Smooth muscle cell (in vitro differentiated cells): Measurements from ENCODE around the gene MMP14. TPM values are rescaled to one million over a fixed set of nuclear protein-coding genes. Genes with fewer than 3 reads are reported as not detected.

Source experiments
- DNase-seq: peaks from one replicate; lab custom pipeline; 2025; ENCODE audit not compliant: unreplicated experiment; lab: John Stamatoyannopoulos, UW
- H2AFZ ChIP-seq: fragments of 200-600 bp; sonication (generic); 2 replicates; pipeline ENCODE4 v1.6.0; 2016; ENCODE audit warnings: antibody characterized with exemption, low read depth, mild to moderate bottlenecking
- H3F3A ChIP-seq: fragments of 200-600 bp; sonication (generic); 2 replicates; pipeline ENCODE4 v1.6.0; 2017; ENCODE audit warnings: antibody characterized with exemption, low read depth
- H3K27ac ChIP-seq: fragments of 200-600 bp; sonication (generic); 2 replicates; pipeline ENCODE4 v1.5.1; 2016; ENCODE audit warnings: low read depth, mild to moderate bottlenecking
- H3K27me3 ChIP-seq: fragments of 200-600 bp; sonication (generic); 2 replicates; pipeline ENCODE4 v1.6.1; 2016; ENCODE audit warnings: low read depth, mild to moderate bottlenecking
- H3K36me3 ChIP-seq: fragments of 200-600 bp; sonication (generic); 2 replicates; pipeline ENCODE4 v1.5.1; 2016; ENCODE audit warnings: low read depth
- H3K4me1 ChIP-seq: fragments of 200-600 bp; sonication (generic); 2 replicates; pipeline ENCODE4 v1.5.1; 2016; ENCODE audit warnings: low read depth
- H3K4me2 ChIP-seq: fragments of 200-600 bp; sonication (generic); 2 replicates; pipeline ENCODE4 v1.6.0; 2016; ENCODE audit warnings: mild to moderate bottlenecking
- H3K4me3 ChIP-seq: fragments of 200-600 bp; sonication (generic); 2 replicates; pipeline ENCODE4 v1.5.1; 2016; ENCODE audit warnings: mild to moderate bottlenecking
- H3K79me2 ChIP-seq: fragments of 200-600 bp; sonication (generic); 2 replicates; pipeline ENCODE4 v1.6.0; 2016; ENCODE audit warnings: low read depth, mild to moderate bottlenecking
- H3K9ac ChIP-seq: fragments of 200-600 bp; sonication (generic); 2 replicates; pipeline ENCODE4 v1.6.0; 2016; ENCODE audit warnings: low read depth
- H3K9me3 ChIP-seq: fragments of 200-600 bp; sonication (generic); replicated peaks from 2 replicates; pipeline ENCODE4 v1.5.1; 2016; ENCODE audit warnings: low read depth
- H4K20me1 ChIP-seq: fragments of 200-600 bp; sonication (generic); 2 replicates; pipeline ENCODE4 v1.6.0; 2016; ENCODE audit warnings: low read depth
- WGBS: methylation state at CpG from one replicate; pipeline ENCODE4 v1.1.7; 2016; ENCODE audit warnings: low lambda C conversion rate; 5-methylcytosine and 5-hydroxymethylcytosine counted together
- polyA plus RNA-seq: library from polyadenylated mRNA; unstranded; fragments of >200 nt; fragmentation: Nextera tagmentation; extraction: Ambion mirVana; gene quantifications from 2 replicates; pipeline ENCODE4 v1.2.1, GENCODE V29; 2016
- total RNA-seq: library from RNA; depleted of rRNA; stranded (reverse); fragments of >200 nt; gene quantifications from 2 replicates; pipeline ENCODE4 v1.2.3, GENCODE V29; 2014
- TF ChIP-seq, protein P1 (sequence below): fragments of 200-600 bp; sonication (generic); IDR thresholded peaks from 2 replicates; pipeline ENCODE4 v1.5.1; 2017; ENCODE audit warnings: borderline replicate concordance, mild to moderate bottlenecking, antibody characterized with exemption; ENCODE audit not compliant: insufficient read depth, poor library complexity, severe bottlenecking

MMP14 gene
- total and polyA plus RNA-seq, 2 experiments from 2014 or later = 58.1 to 444 TPM

DNA sequence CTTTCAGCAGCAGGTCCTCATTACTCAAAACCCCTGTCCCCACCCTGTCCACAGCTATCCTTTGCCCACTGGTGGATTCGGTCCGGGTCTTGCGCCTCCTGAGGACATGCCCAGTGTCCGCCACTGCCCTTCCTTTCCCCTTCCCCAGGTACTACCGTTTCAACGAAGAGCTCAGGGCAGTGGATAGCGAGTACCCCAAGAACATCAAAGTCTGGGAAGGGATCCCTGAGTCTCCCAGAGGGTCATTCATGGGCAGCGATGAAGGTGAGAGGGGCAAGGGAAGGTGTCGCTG, 8.7 kb downstream of the MMP14 start:
- H3K27ac ChIP-seq = peak overlapping the region; percentile 100
- H3K27me3 ChIP-seq = no peaks in the 10 kb centered on the region
- H3K79me2 ChIP-seq = peaks cover 46% of the 10 kb centered on the region
- peaks cover 21% of the 10 kb centered on the region for H3K4me1 ChIP-seq
- H3K9me3 ChIP-seq = no peaks in the 10 kb centered on the region
- H3K36me3 ChIP-seq = no peaks in the 10 kb centered on the region
- TF ChIP-seq, protein P1, sequence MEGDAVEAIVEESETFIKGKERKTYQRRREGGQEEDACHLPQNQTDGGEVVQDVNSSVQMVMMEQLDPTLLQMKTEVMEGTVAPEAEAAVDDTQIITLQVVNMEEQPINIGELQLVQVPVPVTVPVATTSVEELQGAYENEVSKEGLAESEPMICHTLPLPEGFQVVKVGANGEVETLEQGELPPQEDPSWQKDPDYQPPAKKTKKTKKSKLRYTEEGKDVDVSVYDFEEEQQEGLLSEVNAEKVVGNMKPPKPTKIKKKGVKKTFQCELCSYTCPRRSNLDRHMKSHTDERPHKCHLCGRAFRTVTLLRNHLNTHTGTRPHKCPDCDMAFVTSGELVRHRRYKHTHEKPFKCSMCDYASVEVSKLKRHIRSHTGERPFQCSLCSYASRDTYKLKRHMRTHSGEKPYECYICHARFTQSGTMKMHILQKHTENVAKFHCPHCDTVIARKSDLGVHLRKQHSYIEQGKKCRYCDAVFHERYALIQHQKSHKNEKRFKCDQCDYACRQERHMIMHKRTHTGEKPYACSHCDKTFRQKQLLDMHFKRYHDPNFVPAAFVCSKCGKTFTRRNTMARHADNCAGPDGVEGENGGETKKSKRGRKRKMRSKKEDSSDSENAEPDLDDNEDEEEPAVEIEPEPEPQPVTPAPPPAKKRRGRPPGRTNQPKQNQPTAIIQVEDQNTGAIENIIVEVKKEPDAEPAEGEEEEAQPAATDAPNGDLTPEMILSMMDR = no peak
- H3K4me3 ChIP-seq = no peak overlapping the region
- WGBS = 95% methylated on average over 9 of the region's 9 CpGs
- H2AFZ ChIP-seq = no peak overlapping the region
- DNase-seq = no peak
- peaks cover 49% of the 10 kb centered on the region for H4K20me1 ChIP-seq
- no peak overlapping the region for H3K4me2 ChIP-seq
- no peak overlapping the region for H3K9ac ChIP-seq
- H3F3A ChIP-seq = peaks cover 58% of the 10 kb centered on the region

DNA sequence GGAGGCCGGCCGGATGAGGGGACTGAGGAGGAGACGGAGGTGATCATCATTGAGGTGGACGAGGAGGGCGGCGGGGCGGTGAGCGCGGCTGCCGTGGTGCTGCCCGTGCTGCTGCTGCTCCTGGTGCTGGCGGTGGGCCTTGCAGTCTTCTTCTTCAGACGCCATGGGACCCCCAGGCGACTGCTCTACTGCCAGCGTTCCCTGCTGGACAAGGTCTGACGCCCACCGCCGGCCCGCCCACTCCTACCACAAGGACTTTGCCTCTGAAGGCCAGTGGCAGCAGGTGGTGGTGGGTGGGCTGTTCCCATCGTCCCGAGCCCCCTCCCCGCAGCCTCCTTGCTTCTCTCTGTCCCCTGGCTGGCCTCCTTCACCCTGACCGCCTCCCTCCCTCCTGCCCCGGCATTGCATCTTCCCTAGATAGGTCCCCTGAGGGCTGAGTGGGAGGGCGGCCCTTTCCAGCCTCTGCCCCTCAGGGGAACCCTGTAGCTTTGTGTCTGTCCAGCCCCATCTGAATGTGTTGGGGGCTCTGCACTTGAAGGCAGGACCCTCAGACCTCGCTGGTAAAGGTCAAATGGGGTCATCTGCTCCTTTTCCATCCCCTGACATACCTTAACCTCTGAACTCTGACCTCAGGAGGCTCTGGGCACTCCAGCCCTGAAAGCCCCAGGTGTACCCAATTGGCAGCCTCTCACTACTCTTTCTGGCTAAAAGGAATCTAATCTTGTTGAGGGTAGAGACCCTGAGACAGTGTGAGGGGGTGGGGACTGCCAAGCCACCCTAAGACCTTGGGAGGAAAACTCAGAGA, 9.6 kb downstream of the MMP14 start:
- peak overlapping the region; percentile 100 for H3K27ac ChIP-seq
- peak overlapping the region; percentile 46 for H3K4me2 ChIP-seq
- peaks cover 21% of the 10 kb centered on the region for H3K4me1 ChIP-seq
- H3K9me3 ChIP-seq = no peaks in the 10 kb centered on the region
- TF ChIP-seq, protein P1 = no peak
- no peaks in the 10 kb centered on the region for H3K27me3 ChIP-seq
- H2AFZ ChIP-seq = no peak overlapping the region
- no peaks in the 10 kb centered on the region for H3K36me3 ChIP-seq
- peaks cover 60% of the 10 kb centered on the region for H3F3A ChIP-seq
- DNase-seq = no peak
- WGBS = 94% methylated on average over 18 of the region's 26 CpGs
- no peak overlapping the region for H3K4me3 ChIP-seq
- H3K9ac ChIP-seq = peak overlapping the region; percentile 80
- peaks cover 40% of the 10 kb centered on the region for H4K20me1 ChIP-seq
- H3K79me2 ChIP-seq = peaks cover 37% of the 10 kb centered on the region

DNA sequence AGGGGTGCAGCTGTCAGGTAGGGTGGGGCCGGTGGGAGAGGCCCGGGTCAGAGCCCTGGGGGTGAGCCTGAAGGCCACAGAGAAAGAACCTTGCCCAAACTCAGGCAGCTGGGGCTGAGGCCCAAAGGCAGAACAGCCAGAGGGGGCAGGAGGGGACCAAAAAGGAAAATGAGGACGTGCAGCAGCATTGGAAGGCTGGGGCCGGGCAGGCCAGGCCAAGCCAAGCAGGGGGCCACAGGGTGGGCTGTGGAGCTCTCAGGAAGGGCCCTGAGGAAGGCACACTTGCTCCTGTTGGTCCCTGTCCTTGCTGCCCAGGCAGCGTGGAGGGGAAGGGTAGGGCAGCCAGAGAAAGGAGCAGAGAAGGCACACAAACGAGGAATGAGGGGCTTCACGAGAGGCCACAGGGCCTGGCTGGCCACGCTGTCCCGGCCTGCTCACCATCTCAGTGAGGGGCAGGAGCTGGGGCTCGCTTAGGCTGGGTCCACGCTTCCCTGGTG, 10.5 kb downstream of the MMP14 start:
- Histone ChIP-seq H3K9me3 (no peaks in the 10 kb centered on the region), H3K4me3 (no peak overlapping the region), H3K4me1 (peaks cover 24% of the 10 kb centered on the region), H2AFZ (no peak overlapping the region), H3F3A (peaks cover 67% of the 10 kb centered on the region), H4K20me1 (peaks cover 31% of the 10 kb centered on the region), H3K9ac (peak overlapping the region; percentile 80), H3K79me2 (peaks cover 28% of the 10 kb centered on the region), H3K27ac (peak overlapping the region; percentile 100), H3K27me3 (no peaks in the 10 kb centered on the region), H3K4me2 (peak overlapping the region; percentile 46), H3K36me3 (no peaks in the 10 kb centered on the region)
- 86% methylated on average over 10 of the region's 11 CpGs for WGBS
- TF ChIP-seq, protein P1 = no peak
- no peak for DNase-seq
